GM18519 (cell line): ENCODE measurements around the gene TRMT5.

Experiments used
- ATAC-seq: cut with Tn5 transposase; IDR thresholded peaks from one replicate; pipeline ENCODE4 v1.9.1; 2021; ENCODE audit warnings: mild to moderate bottlenecking, moderate library complexity; ENCODE audit not compliant: unreplicated experiment, low FRiP score

The TRMT5 gene, protein sequence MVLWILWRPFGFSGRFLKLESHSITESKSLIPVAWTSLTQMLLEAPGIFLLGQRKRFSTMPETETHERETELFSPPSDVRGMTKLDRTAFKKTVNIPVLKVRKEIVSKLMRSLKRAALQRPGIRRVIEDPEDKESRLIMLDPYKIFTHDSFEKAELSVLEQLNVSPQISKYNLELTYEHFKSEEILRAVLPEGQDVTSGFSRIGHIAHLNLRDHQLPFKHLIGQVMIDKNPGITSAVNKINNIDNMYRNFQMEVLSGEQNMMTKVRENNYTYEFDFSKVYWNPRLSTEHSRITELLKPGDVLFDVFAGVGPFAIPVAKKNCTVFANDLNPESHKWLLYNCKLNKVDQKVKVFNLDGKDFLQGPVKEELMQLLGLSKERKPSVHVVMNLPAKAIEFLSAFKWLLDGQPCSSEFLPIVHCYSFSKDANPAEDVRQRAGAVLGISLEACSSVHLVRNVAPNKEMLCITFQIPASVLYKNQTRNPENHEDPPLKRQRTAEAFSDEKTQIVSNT

DNA sequence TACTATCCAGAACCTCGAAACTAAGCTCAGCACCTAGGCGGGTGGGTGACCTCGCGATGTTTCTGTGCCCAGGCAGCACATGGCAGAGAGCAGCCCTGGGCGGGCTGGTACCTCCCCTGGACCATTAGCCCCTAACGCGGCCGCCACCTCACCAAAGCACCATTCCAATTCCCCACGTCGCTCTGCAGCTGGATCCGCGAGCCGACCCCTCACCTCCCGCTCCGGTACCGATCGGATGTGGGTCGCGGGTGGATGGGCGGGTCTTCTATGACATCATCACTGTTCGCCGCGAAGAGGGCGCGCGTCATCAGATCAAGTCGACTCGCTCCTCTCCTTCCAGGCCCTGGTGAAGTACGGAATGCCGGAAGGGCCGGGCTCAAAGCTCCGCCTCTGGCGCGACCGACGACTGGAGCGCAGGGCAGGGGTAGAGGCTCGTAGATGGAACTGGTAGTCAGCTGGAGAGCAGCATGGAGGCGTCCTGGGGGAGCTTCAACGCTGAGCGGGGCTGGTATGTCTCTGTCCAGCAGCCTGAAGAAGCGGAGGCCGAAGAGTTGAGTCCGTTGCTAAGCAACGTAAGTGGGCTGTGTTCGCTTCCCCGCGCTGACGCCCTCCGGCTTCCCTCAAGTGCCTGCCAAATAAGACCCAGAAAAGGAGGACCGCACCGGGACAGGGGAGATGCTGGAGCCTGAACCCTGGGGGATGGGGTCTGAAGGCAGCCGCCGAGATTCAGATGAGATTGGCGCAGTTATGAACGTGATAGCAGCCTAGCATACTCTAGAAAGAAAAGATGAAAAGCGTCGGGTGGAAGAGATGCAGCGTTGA is at the start of gene TRMT5, which contains the start of gene SLC38A6:
Gene TRMT5 (minus strand): TSS at position 269 of the 822 bp plus-strand sequence. CDS start 106 bp downstream, at position 163.
Gene SLC38A6 (plus strand): TSS at position 435 of the 822 bp plus-strand sequence. CDS start 33 bp downstream, at position 468.
- ATAC-seq, result peak; percentile 74

DNA sequence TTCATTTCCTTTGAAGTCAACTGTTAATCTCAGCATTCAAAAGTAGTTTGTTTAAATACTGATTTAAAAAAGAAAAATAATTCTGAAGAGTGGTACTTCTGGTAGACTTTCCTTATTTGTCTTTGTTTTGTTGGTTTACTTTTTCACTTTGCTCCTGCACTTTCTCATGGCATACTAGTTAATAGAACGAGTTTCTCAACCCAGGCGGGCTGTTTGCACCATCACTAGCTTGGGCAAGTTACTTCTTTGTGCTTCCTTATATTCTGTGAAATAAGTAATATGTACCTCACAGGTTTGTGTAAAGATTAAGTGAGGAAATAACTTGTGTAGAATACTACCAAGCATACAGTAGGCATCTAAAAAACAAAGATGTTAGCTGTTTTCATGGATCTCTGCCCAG is 45.6 kb upstream of the TRMT5 start:
- no peak for ATAC-seq

DNA sequence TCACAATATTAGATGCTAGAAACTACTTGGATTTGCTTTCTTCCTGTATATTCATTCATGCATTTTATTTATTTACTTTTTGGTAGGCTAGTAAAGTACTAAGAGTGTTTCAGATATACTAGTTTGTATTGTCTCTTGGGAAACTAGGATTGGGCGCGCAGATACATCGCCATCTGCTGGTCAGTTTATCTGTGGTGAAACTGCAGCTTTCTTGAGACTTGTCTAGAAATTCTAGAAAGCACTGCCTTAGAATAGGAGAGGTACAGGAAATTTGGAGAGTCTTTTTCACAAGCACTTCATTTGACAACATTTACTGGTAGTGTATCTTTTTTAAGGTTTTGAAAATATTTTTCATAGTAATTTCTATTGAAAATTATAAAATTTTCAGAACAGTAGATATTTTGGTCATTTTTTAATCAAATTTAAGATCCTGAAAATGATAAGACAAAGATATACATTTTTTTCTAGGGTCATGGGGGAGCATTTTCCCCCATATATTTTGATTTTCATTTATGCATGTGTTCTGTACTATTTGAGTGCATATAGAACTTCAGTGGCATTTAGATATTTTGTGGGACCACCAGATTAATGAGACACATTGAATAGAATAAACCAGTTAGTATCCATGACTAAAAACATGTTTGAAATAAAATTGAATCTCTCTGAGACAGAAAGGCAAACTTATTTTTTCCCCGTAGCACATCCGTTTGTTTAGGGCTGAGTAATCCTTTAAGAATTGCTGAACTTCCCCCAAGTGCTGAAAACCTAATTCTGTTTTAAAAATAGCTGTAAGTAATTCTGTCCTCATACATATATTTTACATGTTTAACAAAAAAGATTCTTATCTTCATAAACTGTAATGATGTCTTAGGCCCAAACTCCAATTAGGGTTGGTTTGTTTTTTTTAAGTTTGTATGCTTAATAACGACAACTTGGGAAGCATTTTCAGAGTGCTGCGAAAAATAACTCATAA is 44.7 kb upstream of the TRMT5 start:
- no peak for ATAC-seq

DNA sequence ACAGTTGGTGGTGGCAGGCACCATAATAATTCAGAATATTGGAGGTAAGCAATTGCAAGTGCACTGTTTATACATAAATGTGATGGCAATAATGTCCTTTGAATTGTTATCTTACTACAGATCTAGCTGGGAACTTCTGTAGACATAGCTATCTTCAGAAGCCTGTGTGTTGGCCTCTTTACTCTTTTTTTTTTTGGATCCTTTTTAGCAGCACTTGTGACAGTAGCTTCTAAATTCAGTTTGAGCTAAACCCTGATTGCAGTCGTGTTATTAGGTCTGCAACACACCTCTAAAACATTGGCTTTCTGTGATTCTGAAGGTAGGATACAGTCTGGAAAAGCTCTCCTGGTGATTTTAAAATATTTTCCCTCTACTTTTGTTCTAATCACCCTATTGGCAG is 38.7 kb upstream of the TRMT5 start:
- no peak for ATAC-seq

DNA sequence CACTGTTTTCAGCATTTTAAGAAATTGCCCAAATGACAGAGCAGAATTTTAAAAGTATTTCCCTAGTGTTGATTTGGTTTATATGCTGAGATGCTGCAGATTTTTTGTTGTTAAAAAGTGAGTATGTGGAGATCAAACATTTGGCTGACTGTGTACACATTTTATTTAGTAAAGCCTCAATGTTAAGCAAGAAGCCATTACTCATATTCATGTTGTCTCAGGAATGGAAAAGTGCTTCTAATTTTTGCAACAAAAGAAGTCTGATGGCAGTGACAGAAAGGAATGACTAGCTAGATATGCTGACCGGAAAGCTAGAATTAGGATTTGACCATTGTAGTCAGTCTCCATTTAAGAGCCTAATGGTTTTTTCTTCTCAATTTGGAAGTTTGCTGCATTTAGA is 22.7 kb upstream of the TRMT5 start:
- ATAC-seq, result no peak

DNA sequence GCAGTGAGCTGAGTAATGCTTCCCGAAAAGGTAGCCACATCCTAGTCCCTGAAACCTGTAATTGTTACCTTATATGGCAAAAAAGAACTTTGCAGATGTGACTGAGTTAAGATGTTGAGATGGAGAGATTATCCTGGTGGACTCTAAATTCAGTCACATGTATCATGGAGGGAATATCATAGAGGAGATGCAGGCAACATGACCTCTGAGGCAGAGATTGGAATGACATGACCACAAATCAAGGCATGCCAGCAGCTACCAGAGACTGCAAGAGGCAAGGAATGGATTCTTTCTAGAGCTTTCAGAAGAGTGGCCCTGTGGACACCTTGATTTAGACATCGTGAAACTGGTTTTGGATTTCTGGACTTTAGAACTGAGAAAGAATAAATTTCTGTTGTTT is 18.7 kb upstream of the TRMT5 start:
- ATAC-seq, result no peak

DNA sequence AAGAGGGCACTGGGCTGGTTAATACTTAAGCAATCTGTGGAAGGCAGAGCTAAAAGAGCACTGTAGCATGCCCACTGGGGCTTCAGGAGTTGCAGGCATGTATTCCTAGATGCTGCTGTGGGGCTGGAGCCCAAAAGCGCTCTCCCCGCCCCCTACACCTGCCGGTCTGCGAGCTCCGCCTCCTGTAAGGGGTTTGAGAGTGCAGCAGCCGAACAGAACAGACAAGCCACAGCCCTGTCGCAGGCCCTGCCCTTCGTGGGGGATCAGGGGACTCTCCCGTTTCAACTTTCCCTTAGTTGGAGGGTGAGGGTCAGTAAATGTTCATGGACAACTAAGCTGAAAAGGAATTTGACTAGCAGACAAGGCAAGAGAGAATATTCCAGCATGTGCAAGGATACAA is 17.7 kb upstream of the TRMT5 start:
- ATAC-seq, result no peak

DNA sequence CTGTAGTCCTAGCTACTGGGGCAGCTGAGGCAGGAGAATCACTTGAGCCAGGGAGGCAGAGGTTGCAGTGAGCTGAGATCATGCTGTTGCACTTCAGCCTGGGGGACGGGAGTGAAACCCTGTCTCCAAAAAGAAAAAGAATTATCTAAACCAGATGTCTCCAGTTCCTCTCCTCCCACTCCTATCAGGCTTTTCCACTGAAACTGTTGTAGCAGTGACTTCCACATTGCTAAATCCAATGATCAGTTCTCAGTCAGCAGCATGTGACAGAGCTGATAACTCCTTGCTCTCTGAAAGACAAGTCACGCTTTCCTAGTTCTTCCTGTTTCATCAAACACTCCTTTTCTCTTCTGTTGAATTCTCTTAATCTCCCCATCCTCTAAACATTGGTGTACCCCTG is 8.7 kb upstream of the TRMT5 start:
- no peak for ATAC-seq

GRCh38 chr14:60986500-60986899 is 5.6 kb upstream of the TRMT5 start:
- no peak for ATAC-seq

DNA sequence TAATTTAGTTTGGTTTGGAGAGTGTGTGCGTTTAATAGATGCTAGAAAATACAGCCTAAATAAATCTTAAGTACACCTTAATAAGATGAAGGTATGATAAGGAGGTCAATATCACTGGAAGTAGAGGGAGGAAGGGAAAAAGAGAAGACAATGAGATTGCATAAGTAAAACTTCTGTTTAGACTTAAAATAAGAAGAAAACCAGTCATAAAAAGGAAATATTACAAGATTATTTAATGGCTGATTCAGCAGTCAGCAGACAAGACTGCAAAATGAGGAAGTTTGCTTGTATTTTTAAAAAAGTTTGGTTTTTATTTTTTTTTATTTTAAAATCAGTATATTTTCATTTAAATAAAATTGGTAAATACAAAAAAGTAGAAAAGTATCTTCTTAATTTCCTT is 3.3 kb upstream of the TRMT5 start:
- no peak for ATAC-seq

DNA sequence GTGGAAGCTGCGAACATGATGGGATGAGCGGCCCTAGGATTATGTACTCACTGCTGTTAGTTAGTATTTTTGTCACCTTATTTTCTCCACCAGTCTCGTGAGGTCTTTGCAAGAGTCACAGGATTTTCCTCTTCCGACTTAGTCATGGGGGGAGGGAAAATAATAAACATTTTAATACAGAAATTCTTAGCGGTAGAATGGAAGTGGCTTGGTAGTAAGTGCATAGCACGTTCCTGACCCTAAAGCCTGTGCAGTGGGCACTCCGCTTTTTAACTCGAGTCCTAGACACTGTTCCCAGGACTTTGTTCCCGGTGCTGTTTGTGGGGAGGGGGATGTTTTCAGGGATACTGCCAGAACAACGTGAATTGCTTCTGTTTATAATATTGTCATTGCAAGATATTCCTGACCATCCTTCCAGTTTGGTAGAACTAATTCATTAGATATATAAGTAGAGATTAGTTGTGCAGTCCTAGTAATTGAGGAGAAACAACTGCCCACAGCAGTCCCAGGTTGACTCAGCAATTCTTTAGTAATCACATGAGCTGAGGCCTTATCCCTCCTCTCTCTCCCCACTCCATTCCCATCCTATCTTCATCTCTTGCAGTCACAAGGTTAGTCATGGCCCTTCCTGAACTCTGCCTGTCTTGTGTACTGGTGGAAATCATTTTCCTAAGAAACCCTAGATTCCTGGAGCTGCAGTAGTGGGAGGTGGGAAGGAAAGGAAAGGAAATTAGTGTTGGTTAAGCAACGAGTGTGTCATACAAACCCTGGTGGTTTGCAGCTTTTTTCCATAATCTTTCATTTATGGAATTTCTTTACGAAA is 965 bp upstream of the TRMT5 start:
- ATAC-seq, result no peak

- ATAC-seq, result no peak
These were observed 3.0 kb downstream of the TRMT5 start for GRCh38 chr14:60977847-60978246.

- ATAC-seq, result no peak
These were observed 5.3 kb downstream of the TRMT5 start for GRCh38 chr14:60975551-60975950.

GRCh38 chr14:60974090-60974651 is 6.7 kb downstream of the TRMT5 start:
- no peak for ATAC-seq

- ATAC-seq, result no peak
These were observed 7.8 kb downstream of the TRMT5 start for GRCh38 chr14:60973070-60973469.

DNA sequence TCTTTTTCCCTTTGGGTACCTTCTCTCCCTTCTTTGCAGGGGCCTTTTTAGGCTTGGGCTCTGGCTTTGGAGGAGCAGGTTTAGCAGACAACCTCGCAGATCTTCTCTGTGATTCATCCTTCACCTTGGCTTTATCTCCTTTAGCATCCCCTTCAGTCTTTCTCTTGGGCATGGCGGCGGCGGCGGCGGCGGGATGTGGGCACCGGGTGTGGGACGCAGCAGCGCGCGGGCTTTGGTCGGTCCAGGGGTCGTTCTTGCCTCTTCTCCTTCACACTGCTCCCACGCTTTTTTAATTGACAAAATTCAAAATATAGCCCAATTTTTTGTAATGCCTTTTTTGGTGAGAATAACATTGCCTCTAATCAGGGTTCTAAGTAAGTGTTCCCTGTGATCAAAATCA is 8.6 kb downstream of the TRMT5 start:
- no peak for ATAC-seq

DNA sequence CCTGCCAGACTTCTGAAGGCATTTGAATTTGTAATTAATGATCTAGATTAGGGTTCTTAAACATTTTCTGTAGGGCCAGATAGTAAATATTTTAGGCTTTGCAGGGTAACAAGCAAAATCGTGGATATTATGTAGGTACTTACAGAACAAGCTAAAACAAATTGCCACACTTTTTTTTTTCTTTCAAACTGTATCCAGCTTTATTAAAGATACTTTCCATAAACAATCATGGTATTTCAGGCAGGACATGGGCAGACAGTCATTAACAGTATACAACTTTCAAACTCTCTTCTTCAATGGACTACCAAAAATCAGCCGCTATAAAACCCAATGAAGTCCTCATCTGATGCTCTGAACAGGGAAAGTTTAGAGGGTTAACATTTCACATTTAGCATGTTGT is 9.6 kb downstream of the TRMT5 start:
- no peak for ATAC-seq

DNA sequence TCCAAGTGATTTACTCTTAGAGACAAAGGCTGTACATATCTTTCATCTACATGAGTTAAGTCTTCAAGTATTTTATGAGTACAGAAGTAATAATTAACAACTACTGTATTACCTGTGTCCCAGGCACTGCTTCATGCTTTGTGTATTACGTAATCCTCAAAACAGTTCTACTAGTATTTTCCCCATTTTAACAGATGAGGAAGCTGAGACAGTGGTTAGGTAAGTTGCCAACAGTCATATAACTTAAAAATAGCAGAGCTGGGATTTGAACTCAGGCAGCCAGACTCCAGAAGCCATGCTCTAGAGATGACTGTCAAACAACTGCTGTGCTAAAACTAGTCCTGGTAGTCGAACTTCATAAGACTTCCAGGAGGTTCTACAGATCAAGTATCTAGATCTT is 10.7 kb downstream of the TRMT5 start:
- no peak for ATAC-seq

GRCh38 chr14:60968671-60969070 is 12.2 kb downstream of the TRMT5 start:
- no peak for ATAC-seq
